ENCODE measurements around the gene TNFRSF21. TPM values are rescaled to one million over a fixed set of nuclear protein-coding genes. Genes with fewer than 3 reads are reported as not detected.

TNFRSF21 gene
- total RNA-seq, 1 donor from 2014 or later: 24.2 TPM

DNA sequence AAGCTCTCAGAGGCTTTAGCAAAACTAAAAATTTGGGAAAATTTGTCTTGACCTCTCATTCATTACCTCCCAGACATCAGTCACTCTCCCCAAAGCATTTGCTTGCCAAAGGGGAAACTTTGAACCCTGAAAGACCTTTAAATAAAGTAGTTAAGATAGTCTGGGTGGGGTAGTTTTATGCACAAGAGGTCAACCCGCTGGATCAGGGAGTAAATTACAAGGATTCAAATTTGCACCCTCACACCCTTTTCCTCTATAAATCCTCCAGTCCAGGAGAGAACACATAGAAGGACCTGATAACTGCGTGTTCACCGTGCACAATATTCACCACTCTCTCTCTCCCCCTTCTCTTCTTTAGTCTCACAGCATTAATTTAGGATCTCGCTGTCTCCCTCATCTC lies 36.1 kb upstream of the TNFRSF21 start:
- peaks cover 1% of the 10 kb centered on the region for H3K9me3 Mint-ChIP-seq
- H3K36me3 Mint-ChIP-seq: no peaks in the 10 kb centered on the region
- H3K27ac Mint-ChIP-seq: no peak overlapping the region
- no peak for DNase-seq (ENCODE audit: low spot score in 2 of 2, unreplicated experiment in 2 of 2)
- H3K27me3 Mint-ChIP-seq (ENCODE audit: low read depth): no peaks in the 10 kb centered on the region
- H3K4me1 Mint-ChIP-seq: peaks cover 31% of the 10 kb centered on the region
- no peak overlapping the region for H3K4me3 Mint-ChIP-seq
- TF ChIP-seq, protein P1, sequence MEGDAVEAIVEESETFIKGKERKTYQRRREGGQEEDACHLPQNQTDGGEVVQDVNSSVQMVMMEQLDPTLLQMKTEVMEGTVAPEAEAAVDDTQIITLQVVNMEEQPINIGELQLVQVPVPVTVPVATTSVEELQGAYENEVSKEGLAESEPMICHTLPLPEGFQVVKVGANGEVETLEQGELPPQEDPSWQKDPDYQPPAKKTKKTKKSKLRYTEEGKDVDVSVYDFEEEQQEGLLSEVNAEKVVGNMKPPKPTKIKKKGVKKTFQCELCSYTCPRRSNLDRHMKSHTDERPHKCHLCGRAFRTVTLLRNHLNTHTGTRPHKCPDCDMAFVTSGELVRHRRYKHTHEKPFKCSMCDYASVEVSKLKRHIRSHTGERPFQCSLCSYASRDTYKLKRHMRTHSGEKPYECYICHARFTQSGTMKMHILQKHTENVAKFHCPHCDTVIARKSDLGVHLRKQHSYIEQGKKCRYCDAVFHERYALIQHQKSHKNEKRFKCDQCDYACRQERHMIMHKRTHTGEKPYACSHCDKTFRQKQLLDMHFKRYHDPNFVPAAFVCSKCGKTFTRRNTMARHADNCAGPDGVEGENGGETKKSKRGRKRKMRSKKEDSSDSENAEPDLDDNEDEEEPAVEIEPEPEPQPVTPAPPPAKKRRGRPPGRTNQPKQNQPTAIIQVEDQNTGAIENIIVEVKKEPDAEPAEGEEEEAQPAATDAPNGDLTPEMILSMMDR (IDR thresholded peaks at IDR 0.05; ENCODE audit: unreplicated experiment): no peak

DNA sequence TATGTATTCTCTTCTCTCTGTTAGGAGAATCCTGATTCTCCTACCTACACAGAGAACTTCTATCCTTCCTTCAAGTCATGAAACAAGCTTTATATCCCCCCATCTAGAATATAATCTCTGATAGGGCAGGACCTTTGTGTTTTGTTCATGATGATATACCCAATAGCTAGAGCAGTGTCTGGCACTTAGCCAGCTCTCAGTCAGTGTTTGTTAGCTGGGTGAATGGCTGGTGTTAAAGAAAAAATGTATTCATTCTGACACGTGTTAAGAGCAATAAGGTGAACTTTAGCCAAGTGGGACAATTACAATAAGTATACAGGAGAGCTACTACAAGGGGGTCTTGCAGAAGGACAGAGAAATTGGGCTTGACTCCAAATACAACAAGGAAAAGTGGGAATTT lies 34.3 kb upstream of the TNFRSF21 start:
- Mint-ChIP-seq H3K27me3 (ENCODE audit: low read depth) (no peaks in the 10 kb centered on the region), H3K4me1 (peaks cover 27% of the 10 kb centered on the region), H3K36me3 (no peaks in the 10 kb centered on the region), H3K9me3 (no peaks in the 10 kb centered on the region), H3K4me3 (no peak overlapping the region), H3K27ac (peak overlapping the region; percentile 4)
- TF ChIP-seq, protein P1 (IDR thresholded peaks at IDR 0.05; ENCODE audit: unreplicated experiment): no peak
- no peak for DNase-seq (ENCODE audit: low spot score in 2 of 2, unreplicated experiment in 2 of 2)

DNA sequence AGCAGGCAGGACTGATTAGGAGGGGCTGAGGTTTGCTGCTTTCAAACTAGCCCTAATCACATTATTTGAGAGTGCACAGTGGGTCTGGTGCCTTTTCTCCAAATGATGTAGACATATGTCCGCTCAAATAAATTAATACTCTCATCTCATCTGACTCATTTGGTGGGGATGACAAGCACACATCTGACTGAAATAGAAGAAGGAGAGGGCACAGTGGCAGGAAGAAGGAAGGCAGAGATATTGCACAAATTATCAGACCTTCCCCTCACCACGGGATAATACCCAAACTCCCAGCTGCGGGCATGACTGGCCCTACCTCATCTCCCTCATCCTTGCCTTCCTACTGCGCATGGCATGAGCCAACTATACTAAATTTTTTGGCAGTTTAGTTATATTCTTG lies 33.9 kb upstream of the TNFRSF21 start:
- TF ChIP-seq, protein P1 (IDR thresholded peaks at IDR 0.05; ENCODE audit: unreplicated experiment): no peak
- H3K27ac Mint-ChIP-seq: peak overlapping the region; percentile 1
- no peaks in the 10 kb centered on the region for H3K36me3 Mint-ChIP-seq
- no peaks in the 10 kb centered on the region for H3K27me3 Mint-ChIP-seq (ENCODE audit: low read depth)
- no peak for DNase-seq (ENCODE audit: low spot score in 2 of 2, unreplicated experiment in 2 of 2)
- H3K4me3 Mint-ChIP-seq: no peak overlapping the region
- H3K9me3 Mint-ChIP-seq: no peaks in the 10 kb centered on the region
- peaks cover 27% of the 10 kb centered on the region for H3K4me1 Mint-ChIP-seq

DNA sequence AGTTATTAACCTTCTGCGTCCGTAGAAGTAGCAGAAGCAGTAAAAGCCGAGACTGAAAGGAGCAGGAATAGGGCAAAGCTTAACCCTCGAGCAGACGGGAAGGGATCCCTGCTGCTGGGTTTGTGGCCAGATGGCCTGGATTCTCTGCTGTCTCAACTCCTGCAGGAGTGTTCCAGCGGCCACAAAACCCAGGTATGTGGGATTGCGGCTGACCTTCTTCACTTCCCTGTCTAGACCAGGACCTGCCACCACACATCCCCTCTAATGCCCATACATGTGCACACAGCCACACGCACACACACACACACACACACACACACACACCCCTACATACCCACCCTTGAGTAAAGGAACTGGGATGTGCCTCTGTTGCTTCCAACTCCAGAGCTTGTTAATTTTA lies 33.1 kb upstream of the TNFRSF21 start:
- H3K27ac Mint-ChIP-seq: peak overlapping the region; percentile 1
- no peaks in the 10 kb centered on the region for H3K27me3 Mint-ChIP-seq (ENCODE audit: low read depth)

DNA sequence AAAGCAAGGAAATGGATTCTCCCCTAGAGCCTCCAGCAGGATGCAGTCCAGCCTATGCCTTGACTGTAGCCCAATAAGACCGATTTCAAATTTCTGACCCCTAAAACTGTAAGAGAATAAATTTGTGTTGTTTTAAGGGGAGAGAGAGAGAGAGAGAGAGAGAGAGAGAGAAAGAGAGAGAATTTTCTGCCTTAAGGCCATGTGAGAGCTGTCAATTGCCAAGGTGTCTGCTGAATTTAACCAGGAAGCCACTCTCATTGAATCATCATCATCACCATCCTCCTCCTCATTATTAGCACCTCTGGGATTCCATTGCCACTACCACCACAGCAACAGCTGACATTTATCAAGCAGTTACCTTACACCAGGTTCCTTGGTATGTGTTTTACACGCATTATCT lies 27.8 kb upstream of the TNFRSF21 start:
- no peak for DNase-seq (ENCODE audit: low spot score in 2 of 2, unreplicated experiment in 2 of 2)
- no peaks in the 10 kb centered on the region for H3K27me3 Mint-ChIP-seq (ENCODE audit: low read depth)
- TF ChIP-seq, protein P1 (IDR thresholded peaks at IDR 0.05; ENCODE audit: unreplicated experiment): no peak
- H3K9me3 Mint-ChIP-seq: no peaks in the 10 kb centered on the region
- no peak overlapping the region for H3K4me3 Mint-ChIP-seq
- no peaks in the 10 kb centered on the region for H3K36me3 Mint-ChIP-seq
- no peak overlapping the region for H3K27ac Mint-ChIP-seq
- peaks cover 14% of the 10 kb centered on the region for H3K4me1 Mint-ChIP-seq

More for the DNA sequence above, 33.1 kb upstream of the TNFRSF21 start:
- Mint-ChIP-seq H3K4me1 (peaks cover 27% of the 10 kb centered on the region), H3K9me3 (no peaks in the 10 kb centered on the region), H3K36me3 (no peaks in the 10 kb centered on the region), H3K4me3 (no peak overlapping the region)
- DNase-seq (ENCODE audit: low spot score in 2 of 2, unreplicated experiment in 2 of 2): no peak
- TF ChIP-seq, protein P1 (IDR thresholded peaks at IDR 0.05; ENCODE audit: unreplicated experiment): no peak

DNA sequence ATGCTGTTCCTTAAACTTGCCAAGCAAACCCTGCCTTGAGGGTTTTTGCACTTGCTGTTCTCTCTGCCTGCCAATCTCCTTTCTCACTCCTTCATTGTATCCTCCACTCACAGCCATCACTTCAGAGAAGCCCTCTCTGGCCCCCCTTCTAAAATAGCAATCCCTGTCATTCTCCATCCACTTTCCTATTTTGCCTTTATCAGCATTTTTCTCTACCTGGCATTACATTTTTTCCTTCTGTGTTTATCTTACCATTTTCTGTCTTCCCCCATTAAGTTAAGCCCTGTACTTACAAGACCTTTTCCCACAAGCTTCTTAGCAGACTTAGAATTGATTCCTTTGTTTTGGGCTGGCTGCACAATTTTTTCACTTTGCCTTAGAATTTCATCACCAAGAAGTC lies 26.6 kb upstream of the TNFRSF21 start:
- no peaks in the 10 kb centered on the region for H3K9me3 Mint-ChIP-seq
- peaks cover 9% of the 10 kb centered on the region for H3K4me1 Mint-ChIP-seq
- H3K27me3 Mint-ChIP-seq (ENCODE audit: low read depth): no peaks in the 10 kb centered on the region

More for the DNA sequence above, 26.6 kb upstream of the TNFRSF21 start:
- H3K4me3 Mint-ChIP-seq: no peak overlapping the region
- H3K36me3 Mint-ChIP-seq: no peaks in the 10 kb centered on the region
- DNase-seq (ENCODE audit: low spot score in 2 of 2, unreplicated experiment in 2 of 2): no peak
- H3K27ac Mint-ChIP-seq: no peak overlapping the region
- TF ChIP-seq, protein P1 (IDR thresholded peaks at IDR 0.05; ENCODE audit: unreplicated experiment): no peak
